Endodermal cell (in vitro differentiated cells): ENCODE data around the gene FAM78A. TPM values are rescaled to one million over a fixed set of nuclear protein-coding genes. Genes with fewer than 3 reads are reported as not detected.

Experiments used
- DNase-seq: peaks from one replicate; pipeline ENCODE4 v3.0.0-alpha.2; 2017
- H3K27ac ChIP-seq: 2 replicates; pipeline ENCODE4 v1.5.1; 2013; ENCODE audit warnings: mild to moderate bottlenecking, low read depth, low read length, moderate library complexity
- H3K27me3 ChIP-seq: 2 replicates; pipeline ENCODE4 v1.6.1; 2013; ENCODE audit warnings: mild to moderate bottlenecking, low read length, moderate library complexity; ENCODE audit not compliant: insufficient read depth, control insufficient read depth, poor library complexity, severe bottlenecking
- H3K36me3 ChIP-seq: 2 replicates; pipeline ENCODE4 v1.7.0; 2013; ENCODE audit warnings: mild to moderate bottlenecking, low read length, moderate library complexity; ENCODE audit not compliant: control insufficient read depth, insufficient read depth
- H3K4me1 ChIP-seq: one replicate; pipeline ENCODE4 v1.7.0; 2013; ENCODE audit warnings: low read length; ENCODE audit not compliant: control insufficient read depth, insufficient read depth
- H3K4me3 ChIP-seq: 2 replicates; pipeline ENCODE4 v1.5.1; 2013; ENCODE audit warnings: mild to moderate bottlenecking, low read length, moderate library complexity
- H3K9ac ChIP-seq: 2 replicates; pipeline ENCODE4 v1.6.1; 2013; ENCODE audit warnings: mild to moderate bottlenecking, low read length, moderate library complexity; ENCODE audit not compliant: poor library complexity, severe bottlenecking; ENCODE audit errors: extremely low read depth
- H3K9me3 ChIP-seq: 2 replicates; pipeline ENCODE4 v1.6.1; 2013; ENCODE audit warnings: mild to moderate bottlenecking, low read length, moderate library complexity; ENCODE audit not compliant: control insufficient read depth
- H3K27ac Mint-ChIP-seq: 2 replicates; pipeline ENCODE4 v1.8.0; 2020; ENCODE audit warnings: mixed read lengths
- H3K27me3 Mint-ChIP-seq: 2 replicates; pipeline ENCODE4 v1.8.0; 2021; ENCODE audit warnings: mild to moderate bottlenecking, mixed read lengths; ENCODE audit not compliant: insufficient read depth
- H3K36me3 Mint-ChIP-seq: 2 replicates; pipeline ENCODE4 v1.8.0; 2020; ENCODE audit warnings: low read depth, mixed read lengths
- H3K4me1 Mint-ChIP-seq: 2 replicates; pipeline ENCODE4 v1.8.0; 2020; ENCODE audit warnings: mixed read lengths
- H3K4me3 Mint-ChIP-seq: 2 replicates; pipeline ENCODE4 v1.8.0; 2020; ENCODE audit warnings: mild to moderate bottlenecking, moderate library complexity, mixed read lengths
- H3K9me3 Mint-ChIP-seq: 2 replicates; pipeline ENCODE4 v1.8.0; 2020; ENCODE audit warnings: mild to moderate bottlenecking, mixed read lengths
- CTCF ChIP-seq: fragments of 200-600 bp; sonication (generic); conservative IDR thresholded peaks from 2 replicates; pipeline ENCODE4 v1.5.0; 2021; ENCODE audit warnings: antibody characterized with exemption, mild to moderate bottlenecking
- WGBS, 2 experiments: methylation state at CpG; one replicate each; pipeline versions ENCODE4 v1.1.5 to v1.1.7; 2013; ENCODE audit warnings: missing lambda C conversion rate in 2 of 2, mixed read lengths in 1 of 2; ENCODE audit not compliant: insufficient coverage in 1 of 2, insufficient read length in 1 of 2; 5-methylcytosine and 5-hydroxymethylcytosine counted together
- total RNA-seq, 2 donors: library from RNA; stranded (reverse); fragmentation: NEBNext Ultra II Directional in 1 of 2; extraction: Animal tissue kit (Norgen Biotek cat#: 25700) in 1 of 2; gene quantifications; 2 replicates in 1 of 2; 3 replicates in 1 of 2; pipeline ENCODE4 v1.2.1, GENCODE V29; 2021

FAM78A gene
- total RNA-seq, 2 donors from 2014 or later = 5.5 to 5.6 TPM

DNA sequence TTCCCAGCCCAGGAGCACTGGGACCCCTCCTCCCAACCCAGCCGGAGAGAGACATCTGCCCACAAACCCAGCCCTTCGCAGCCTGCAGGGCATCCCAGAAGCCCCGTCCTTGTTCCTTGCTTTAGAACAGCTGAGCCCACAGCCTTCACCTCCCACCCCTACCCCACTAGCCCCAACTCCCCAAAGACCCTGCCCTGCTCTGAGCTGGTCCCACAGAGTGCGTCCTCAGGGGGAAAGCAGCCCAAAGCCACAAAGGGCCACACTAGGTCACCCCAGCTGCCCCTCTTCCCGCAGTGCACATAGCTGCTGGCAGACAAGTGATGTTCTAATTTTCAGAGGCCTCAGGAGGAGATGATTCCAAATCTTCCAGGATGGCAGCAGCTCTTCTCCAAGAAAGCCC, 22.0 kb upstream of the FAM78A start:
- no peaks in the 10 kb centered on the region for H3K36me3 ChIP-seq
- H3K9me3 ChIP-seq = no peaks in the 10 kb centered on the region
- WGBS, 2 experiments = 71 to 96% methylated on average over 1 to 5 of the region's 5 CpGs
- no peak for DNase-seq
- H3K4me1 Mint-ChIP-seq = no peaks in the 10 kb centered on the region
- H3K27me3 Mint-ChIP-seq = no peaks in the 10 kb centered on the region
- no peak overlapping the region for H3K9ac ChIP-seq
- H3K27me3 ChIP-seq = no peaks in the 10 kb centered on the region
- H3K4me3 ChIP-seq = no peak overlapping the region
- no peaks in the 10 kb centered on the region for H3K9me3 Mint-ChIP-seq
- peak overlapping the region; percentile 57 for H3K27ac ChIP-seq
- no peak for TF ChIP-seq CTCF
- no peak overlapping the region for H3K4me3 Mint-ChIP-seq
- H3K4me1 ChIP-seq = no peaks in the 10 kb centered on the region
- H3K27ac Mint-ChIP-seq = no peak overlapping the region
- H3K36me3 Mint-ChIP-seq = peaks cover 2% of the 10 kb centered on the region

GRCh38 chr9:131297903-131298302, 21.6 kb upstream of the FAM78A start:
- no peaks in the 10 kb centered on the region for H3K4me1 ChIP-seq
- no peak for DNase-seq
- H3K4me1 Mint-ChIP-seq = no peaks in the 10 kb centered on the region
- H3K9ac ChIP-seq = no peak overlapping the region
- no peaks in the 10 kb centered on the region for H3K36me3 ChIP-seq
- no peaks in the 10 kb centered on the region for H3K9me3 Mint-ChIP-seq
- whole genome bisulfite sequencing, 2 experiments = 86 to 89% methylated on average over 11 of the region's 11 CpGs
- H3K27ac ChIP-seq = peak overlapping the region; percentile 1
- no peaks in the 10 kb centered on the region for H3K9me3 ChIP-seq
- H3K27me3 ChIP-seq = no peaks in the 10 kb centered on the region
- H3K27ac Mint-ChIP-seq = no peak overlapping the region
- no peak overlapping the region for H3K4me3 Mint-ChIP-seq
- no peak overlapping the region for H3K4me3 ChIP-seq
- H3K27me3 Mint-ChIP-seq = no peaks in the 10 kb centered on the region
- H3K36me3 Mint-ChIP-seq = peaks cover 2% of the 10 kb centered on the region
- no peak for TF ChIP-seq CTCF

GRCh38 chr9:131296906-131297500, 20.7 kb upstream of the FAM78A start:
- Mint-ChIP-seq H3K4me1 (no peaks in the 10 kb centered on the region), H3K36me3 (peaks cover 2% of the 10 kb centered on the region), H3K27ac (no peak overlapping the region), H3K4me3 (no peak overlapping the region), H3K9me3 (no peaks in the 10 kb centered on the region), H3K27me3 (no peaks in the 10 kb centered on the region)
- TF ChIP-seq CTCF = no peak
- H3K36me3 ChIP-seq = no peaks in the 10 kb centered on the region
- H3K27ac ChIP-seq = no peak overlapping the region
- H3K4me3 ChIP-seq = no peak overlapping the region
- no peak overlapping the region for H3K9ac ChIP-seq
- no peaks in the 10 kb centered on the region for H3K27me3 ChIP-seq
- 94 to 97% methylated on average over 4 to 8 of the region's 8 CpGs for WGBS, 2 experiments
- no peak for DNase-seq
- no peaks in the 10 kb centered on the region for H3K4me1 ChIP-seq
- H3K9me3 ChIP-seq = no peaks in the 10 kb centered on the region
